ENCODE results near the gene GPR62.

GPR62 gene

GRCh38 chr3:52004163-52004787 is 49.1 kb downstream of the GPR62 start:
- DNase-seq (ENCODE audit: low spot score) = peak; percentile 64
- in situ Hi-C loops (cut with MboI; ENCODE audit: low sequenced_read_pairs, unreplicated experiment) = loop anchor here (5.0 kb wide), 1 partner anchor 138 kb away; no protein-coding TSS in a partner anchor
- TF ChIP-seq, protein P1, sequence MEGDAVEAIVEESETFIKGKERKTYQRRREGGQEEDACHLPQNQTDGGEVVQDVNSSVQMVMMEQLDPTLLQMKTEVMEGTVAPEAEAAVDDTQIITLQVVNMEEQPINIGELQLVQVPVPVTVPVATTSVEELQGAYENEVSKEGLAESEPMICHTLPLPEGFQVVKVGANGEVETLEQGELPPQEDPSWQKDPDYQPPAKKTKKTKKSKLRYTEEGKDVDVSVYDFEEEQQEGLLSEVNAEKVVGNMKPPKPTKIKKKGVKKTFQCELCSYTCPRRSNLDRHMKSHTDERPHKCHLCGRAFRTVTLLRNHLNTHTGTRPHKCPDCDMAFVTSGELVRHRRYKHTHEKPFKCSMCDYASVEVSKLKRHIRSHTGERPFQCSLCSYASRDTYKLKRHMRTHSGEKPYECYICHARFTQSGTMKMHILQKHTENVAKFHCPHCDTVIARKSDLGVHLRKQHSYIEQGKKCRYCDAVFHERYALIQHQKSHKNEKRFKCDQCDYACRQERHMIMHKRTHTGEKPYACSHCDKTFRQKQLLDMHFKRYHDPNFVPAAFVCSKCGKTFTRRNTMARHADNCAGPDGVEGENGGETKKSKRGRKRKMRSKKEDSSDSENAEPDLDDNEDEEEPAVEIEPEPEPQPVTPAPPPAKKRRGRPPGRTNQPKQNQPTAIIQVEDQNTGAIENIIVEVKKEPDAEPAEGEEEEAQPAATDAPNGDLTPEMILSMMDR (IDR thresholded peaks at IDR 0.05; ENCODE audit: borderline replicate concordance, control extremely low read depth, extremely low read depth, insufficient read depth, missing control alignments) = peak; percentile 26

GRCh38 chr3:52004906-52005395 is 49.8 kb downstream of the GPR62 start:
- TF ChIP-seq, protein P1 (IDR thresholded peaks at IDR 0.05; ENCODE audit: borderline replicate concordance, control extremely low read depth, extremely low read depth, insufficient read depth, missing control alignments) = no peak
- in situ Hi-C loops (cut with MboI; ENCODE audit: low sequenced_read_pairs, unreplicated experiment) = loop anchor here (5.0 kb wide), 1 partner anchor 137 kb away; no protein-coding TSS in a partner anchor
- no peak for DNase-seq (ENCODE audit: low spot score)

GRCh38 chr3:52005571-52005986 is 50.4 kb downstream of the GPR62 start:
- in situ Hi-C loops (cut with MboI; ENCODE audit: low sequenced_read_pairs, unreplicated experiment) = no loop called here
- TF ChIP-seq, protein P1 (IDR thresholded peaks at IDR 0.05; ENCODE audit: borderline replicate concordance, control extremely low read depth, extremely low read depth, insufficient read depth, missing control alignments) = no peak
- DNase-seq (ENCODE audit: low spot score) = no peak

GRCh38 chr3:52006017-52006819 is 51.0 kb downstream of the GPR62 start:
- TF ChIP-seq, protein P1 (IDR thresholded peaks at IDR 0.05; ENCODE audit: borderline replicate concordance, control extremely low read depth, extremely low read depth, insufficient read depth, missing control alignments) = no peak
- no peak for DNase-seq (ENCODE audit: low spot score)
- in situ Hi-C loops (cut with MboI; ENCODE audit: low sequenced_read_pairs, unreplicated experiment) = no loop called here

GRCh38 chr3:52006820-52007133 is 51.6 kb downstream of the GPR62 start:
- TF ChIP-seq, protein P1 (IDR thresholded peaks at IDR 0.05; ENCODE audit: borderline replicate concordance, control extremely low read depth, extremely low read depth, insufficient read depth, missing control alignments) = no peak
- in situ Hi-C loops (cut with MboI; ENCODE audit: low sequenced_read_pairs, unreplicated experiment) = no loop called here
- no peak for DNase-seq (ENCODE audit: low spot score)
